ENCODE results near the gene ACRBP.

DNA sequence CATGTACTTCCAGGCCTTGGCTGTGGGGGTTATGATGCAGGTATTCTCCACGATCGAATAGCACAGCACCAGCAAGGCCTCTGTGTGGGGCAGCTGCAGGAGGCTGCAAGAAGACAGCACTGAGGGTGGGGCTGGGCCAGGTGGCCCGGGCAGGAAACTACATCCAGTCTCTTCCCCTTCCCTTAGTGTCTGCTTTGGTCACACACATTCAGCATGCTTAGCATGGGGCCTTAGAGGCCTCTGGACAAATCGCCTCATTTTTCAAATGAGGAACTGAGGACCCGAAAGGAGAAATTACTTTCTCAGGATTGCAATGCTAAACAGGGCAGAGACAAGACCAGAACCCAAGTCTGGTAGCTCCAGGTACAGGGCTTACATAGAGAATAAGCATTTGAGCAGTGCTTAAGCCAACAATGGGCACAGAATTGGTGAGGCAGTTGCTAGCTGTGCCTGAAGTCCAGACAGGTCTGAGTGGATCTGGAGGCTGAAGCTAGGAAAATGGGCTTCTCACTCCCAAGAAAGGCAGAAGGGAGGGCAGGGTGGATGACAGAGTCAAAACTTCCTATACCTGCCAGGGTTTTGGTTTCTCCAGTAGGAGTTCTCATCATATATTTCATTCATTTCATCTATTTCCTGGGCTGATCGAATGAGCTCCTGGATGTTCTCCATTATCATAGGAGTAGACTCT lies 3.5 kb downstream of the ACRBP start:
- TF ChIP-seq POLR2A (IDR thresholded peaks at IDR 0.05; ENCODE audit: low read depth) (no peak), CTCF (IDR thresholded peaks at IDR 0.05) (no peak), POLR2AphosphoS5 (IDR thresholded peaks at IDR 0.05) (no peak)

All from esophagus muscularis mucosa (tissue), 3 donors.